ENCODE measurements around the gene GALNTL6. TPM values are rescaled to one million over a fixed set of nuclear protein-coding genes. Genes with fewer than 3 reads are reported as not detected.

The GALNTL6 gene
- total RNA-seq, 2 experiments from 2014 or later, result not detected

DNA sequence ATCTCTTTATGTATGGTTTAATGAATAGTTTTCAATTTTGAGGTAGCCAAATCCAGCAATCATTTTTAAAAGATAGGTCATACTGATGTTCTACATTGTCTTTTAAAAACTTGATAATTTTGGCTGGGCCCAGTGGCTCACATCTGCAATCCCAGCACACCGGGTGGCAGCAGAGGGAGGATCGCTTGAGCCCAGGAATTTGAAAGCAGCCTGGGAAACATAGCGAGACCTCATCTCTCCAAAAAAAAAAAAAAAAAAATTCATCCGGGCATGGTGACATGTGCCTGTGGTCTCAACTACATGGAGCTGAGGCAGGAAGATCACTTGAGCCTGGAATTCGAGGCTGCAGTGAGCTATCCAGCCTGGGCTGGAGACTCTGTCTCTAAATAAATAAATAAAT is 419.8 kb downstream of the GALNTL6 start:
- no peak overlapping the region for H3K27ac Mint-ChIP-seq
- peaks cover 2% of the 10 kb centered on the region for H3K9me3 Mint-ChIP-seq
- H3K4me3 Mint-ChIP-seq, result no peak overlapping the region
- H3K4me1 Mint-ChIP-seq, result no peaks in the 10 kb centered on the region
- no peaks in the 10 kb centered on the region for H3K36me3 Mint-ChIP-seq
- H3K27me3 Mint-ChIP-seq, result no peaks in the 10 kb centered on the region
- no peak for DNase-seq

DNA sequence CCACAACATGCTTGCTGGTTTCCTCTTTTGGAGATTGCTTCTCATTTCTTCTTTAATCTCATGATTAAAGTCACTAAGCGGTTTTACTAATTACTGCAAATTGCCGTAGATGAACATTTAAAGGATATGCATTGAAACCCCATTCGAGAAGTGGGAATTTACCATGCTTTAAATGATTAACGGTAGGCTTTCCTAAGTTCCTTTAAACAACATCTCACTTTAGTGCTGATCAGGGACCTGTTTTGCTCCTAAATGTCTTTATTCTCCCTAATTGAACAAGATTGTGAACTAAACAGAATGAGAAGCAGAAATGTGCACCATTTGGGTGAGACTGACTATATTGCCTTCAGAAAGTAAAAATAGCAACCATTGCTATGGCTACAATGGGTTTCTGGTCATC is 430.3 kb downstream of the GALNTL6 start:
- Mint-ChIP-seq H3K36me3 (no peaks in the 10 kb centered on the region), H3K27me3 (no peaks in the 10 kb centered on the region), H3K4me3 (no peak overlapping the region), H3K4me1 (no peaks in the 10 kb centered on the region), H3K27ac (no peak overlapping the region), H3K9me3 (no peaks in the 10 kb centered on the region)
- no peak for DNase-seq

DNA sequence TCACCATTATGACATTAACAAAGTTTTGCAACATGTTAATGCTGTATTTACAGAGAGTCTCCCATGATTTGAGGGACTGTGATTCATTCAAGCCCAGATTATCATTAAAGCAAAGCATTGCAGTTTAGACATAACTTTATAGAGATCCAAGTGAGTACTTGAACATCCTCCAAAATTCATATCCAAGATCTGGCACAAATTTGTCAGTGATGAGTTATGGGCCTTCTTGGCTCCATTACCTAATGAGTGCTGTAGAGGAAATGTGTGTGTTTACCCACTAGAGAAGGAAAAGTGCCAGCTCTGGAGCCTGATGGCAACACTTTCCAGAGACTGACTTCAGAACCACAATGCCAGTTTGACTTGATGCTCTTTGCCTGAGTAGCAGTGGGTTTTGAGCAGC is 432.3 kb downstream of the GALNTL6 start:
- Mint-ChIP-seq H3K36me3 (no peaks in the 10 kb centered on the region), H3K4me1 (no peaks in the 10 kb centered on the region), H3K27me3 (no peaks in the 10 kb centered on the region), H3K27ac (no peak overlapping the region), H3K9me3 (no peaks in the 10 kb centered on the region), H3K4me3 (no peak overlapping the region)
- DNase-seq, result no peak

GRCh38 chr4:172253409-172253808 is 440.2 kb downstream of the GALNTL6 start:
- DNase-seq, result no peak
- Mint-ChIP-seq H3K27me3 (no peaks in the 10 kb centered on the region), H3K27ac (no peak overlapping the region), H3K36me3 (no peaks in the 10 kb centered on the region), H3K9me3 (peaks cover 4% of the 10 kb centered on the region), H3K4me3 (no peak overlapping the region), H3K4me1 (no peaks in the 10 kb centered on the region)

DNA sequence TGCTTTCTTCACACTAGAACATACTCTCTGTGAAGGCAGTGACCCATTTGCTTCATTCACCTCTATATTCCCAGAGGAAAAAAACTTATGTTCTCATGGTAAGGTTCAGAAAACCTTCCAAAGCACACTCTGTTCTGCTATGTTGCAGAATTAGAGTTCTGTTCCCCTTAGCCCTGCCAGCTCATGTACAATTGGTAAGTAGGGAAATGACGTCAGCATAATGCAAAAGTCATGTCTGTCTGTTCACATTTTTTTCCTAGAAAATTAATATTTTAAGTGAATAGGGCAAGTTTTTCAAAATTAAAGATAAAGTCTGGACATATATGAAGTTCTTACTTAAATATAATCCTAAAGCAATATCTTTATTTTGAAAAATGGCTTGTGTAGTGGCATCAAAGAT is 443.6 kb downstream of the GALNTL6 start:
- no peak for DNase-seq
- Mint-ChIP-seq H3K27me3 (no peaks in the 10 kb centered on the region), H3K4me1 (no peaks in the 10 kb centered on the region), H3K27ac (no peak overlapping the region), H3K9me3 (peaks cover 6% of the 10 kb centered on the region), H3K36me3 (no peaks in the 10 kb centered on the region), H3K4me3 (no peak overlapping the region)

GRCh38 chr4:172270397-172270796 is 457.2 kb downstream of the GALNTL6 start:
- no peaks in the 10 kb centered on the region for H3K4me1 Mint-ChIP-seq
- H3K27me3 Mint-ChIP-seq, result no peaks in the 10 kb centered on the region
- no peak overlapping the region for H3K27ac Mint-ChIP-seq
- no peaks in the 10 kb centered on the region for H3K36me3 Mint-ChIP-seq
- DNase-seq, result no peak
- no peak overlapping the region for H3K4me3 Mint-ChIP-seq
- peaks cover 4% of the 10 kb centered on the region for H3K9me3 Mint-ChIP-seq

- no peak for DNase-seq
- Mint-ChIP-seq H3K27me3 (no peaks in the 10 kb centered on the region), H3K4me1 (no peaks in the 10 kb centered on the region), H3K36me3 (no peaks in the 10 kb centered on the region), H3K9me3 (no peaks in the 10 kb centered on the region), H3K27ac (no peak overlapping the region), H3K4me3 (no peak overlapping the region)
Observed at GRCh38 chr4:172287117-172287516, 473.9 kb downstream of the GALNTL6 start.

GRCh38 chr4:172305698-172306097 is 492.5 kb downstream of the GALNTL6 start:
- Mint-ChIP-seq H3K27me3 (no peaks in the 10 kb centered on the region), H3K4me3 (no peak overlapping the region), H3K9me3 (peaks cover 4% of the 10 kb centered on the region), H3K4me1 (no peaks in the 10 kb centered on the region), H3K36me3 (no peaks in the 10 kb centered on the region), H3K27ac (no peak overlapping the region)
- DNase-seq, result no peak

DNA sequence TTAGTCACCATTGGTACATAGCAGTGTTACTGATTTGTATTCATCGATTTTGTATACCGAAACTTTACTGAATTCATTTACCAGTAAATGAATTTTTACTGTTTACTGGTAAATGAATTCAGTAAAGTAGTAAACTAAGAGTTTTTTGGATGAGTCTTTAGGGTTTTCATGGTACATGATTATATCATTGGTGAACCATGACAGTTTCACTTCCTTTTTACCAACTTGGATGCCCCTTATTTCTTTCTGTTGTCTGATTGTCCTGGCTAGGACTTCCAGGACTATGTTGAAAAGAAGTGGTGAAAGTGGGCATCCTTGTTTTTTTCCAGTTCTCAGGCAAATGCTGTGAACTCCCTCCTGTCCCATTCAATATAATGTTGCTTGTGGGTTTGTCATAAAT is 494.9 kb downstream of the GALNTL6 start:
- H3K4me1 Mint-ChIP-seq, result no peaks in the 10 kb centered on the region
- no peak for DNase-seq
- H3K4me3 Mint-ChIP-seq, result no peak overlapping the region
- H3K27ac Mint-ChIP-seq, result no peak overlapping the region
- H3K9me3 Mint-ChIP-seq, result peaks cover 3% of the 10 kb centered on the region
- H3K36me3 Mint-ChIP-seq, result no peaks in the 10 kb centered on the region
- H3K27me3 Mint-ChIP-seq, result no peaks in the 10 kb centered on the region

DNA sequence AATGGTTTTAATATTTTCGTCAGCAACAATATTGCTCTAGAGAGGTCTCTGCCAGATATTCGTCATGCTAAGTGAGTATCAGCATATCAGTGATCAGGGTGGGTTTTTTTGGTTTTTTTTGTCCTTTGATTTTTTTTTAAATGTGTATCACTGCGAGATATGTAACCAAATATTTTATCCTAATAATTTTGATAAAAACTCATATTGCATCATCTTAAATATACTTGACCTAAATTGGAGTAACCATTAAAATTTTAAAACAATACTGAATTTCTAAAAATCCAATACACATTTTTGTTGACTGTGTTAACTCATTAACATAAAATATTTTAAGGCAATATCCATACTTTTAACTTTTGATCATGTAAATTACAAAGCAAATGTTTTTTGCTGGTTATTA is 498.5 kb downstream of the GALNTL6 start:
- no peaks in the 10 kb centered on the region for H3K27me3 Mint-ChIP-seq

GRCh38 chr4:172323288-172323687 is 510.1 kb downstream of the GALNTL6 start:
- no peak overlapping the region for H3K27ac Mint-ChIP-seq
- no peaks in the 10 kb centered on the region for H3K4me1 Mint-ChIP-seq
- no peak for DNase-seq
- H3K36me3 Mint-ChIP-seq, result no peaks in the 10 kb centered on the region
- H3K9me3 Mint-ChIP-seq, result peaks cover 2% of the 10 kb centered on the region
- H3K4me3 Mint-ChIP-seq, result no peak overlapping the region
- no peaks in the 10 kb centered on the region for H3K27me3 Mint-ChIP-seq

More for the DNA sequence above, 498.5 kb downstream of the GALNTL6 start:
- H3K9me3 Mint-ChIP-seq, result peaks cover 3% of the 10 kb centered on the region
- no peaks in the 10 kb centered on the region for H3K4me1 Mint-ChIP-seq
- DNase-seq, result no peak
- H3K36me3 Mint-ChIP-seq, result no peaks in the 10 kb centered on the region
- no peak overlapping the region for H3K4me3 Mint-ChIP-seq
- H3K27ac Mint-ChIP-seq, result no peak overlapping the region

DNA sequence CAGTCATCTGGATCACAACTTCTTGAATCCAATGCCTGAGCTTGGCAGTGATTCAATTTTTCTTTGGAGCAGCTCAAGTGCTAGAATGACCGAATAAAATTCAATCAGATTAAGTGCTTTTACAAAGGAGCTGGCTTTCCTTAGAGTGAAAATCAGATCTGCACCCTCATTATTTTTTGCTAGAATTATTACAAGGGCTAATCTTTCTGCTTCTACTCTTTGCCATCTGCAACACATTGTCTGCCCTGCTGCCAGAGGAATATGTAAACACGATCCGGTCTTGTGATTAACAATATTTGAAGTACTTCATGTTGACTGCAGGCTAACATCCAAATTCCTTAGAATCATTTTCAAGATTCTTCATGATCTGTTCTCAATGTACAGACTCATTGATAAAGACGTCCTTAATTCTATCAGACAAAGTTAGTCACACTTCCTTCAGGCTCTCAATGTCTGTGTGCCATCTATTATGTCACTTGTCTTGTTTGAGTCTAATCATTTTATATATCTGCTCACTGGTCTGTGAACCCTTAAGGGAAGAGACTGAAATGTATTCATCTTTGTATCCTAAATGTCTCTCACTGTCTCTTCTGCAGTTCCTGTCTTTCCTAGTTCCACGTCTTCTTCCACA is 531.2 kb downstream of the GALNTL6 start:
- Mint-ChIP-seq H3K36me3 (no peaks in the 10 kb centered on the region), H3K27me3 (no peaks in the 10 kb centered on the region), H3K4me3 (no peak overlapping the region), H3K4me1 (no peaks in the 10 kb centered on the region), H3K27ac (no peak overlapping the region), H3K9me3 (peaks cover 3% of the 10 kb centered on the region)
- no peak for DNase-seq

GRCh38 chr4:172348426-172348825 is 535.2 kb downstream of the GALNTL6 start:
- Mint-ChIP-seq H3K27me3 (no peaks in the 10 kb centered on the region), H3K27ac (no peak overlapping the region), H3K4me1 (no peaks in the 10 kb centered on the region), H3K36me3 (no peaks in the 10 kb centered on the region), H3K4me3 (no peak overlapping the region), H3K9me3 (no peaks in the 10 kb centered on the region)
- DNase-seq, result no peak

GRCh38 chr4:172352356-172352755 is 539.2 kb downstream of the GALNTL6 start:
- H3K4me3 Mint-ChIP-seq, result no peak overlapping the region
- H3K9me3 Mint-ChIP-seq, result no peaks in the 10 kb centered on the region
- DNase-seq, result no peak
- H3K4me1 Mint-ChIP-seq, result no peaks in the 10 kb centered on the region
- H3K27me3 Mint-ChIP-seq, result no peaks in the 10 kb centered on the region
- no peak overlapping the region for H3K27ac Mint-ChIP-seq
- H3K36me3 Mint-ChIP-seq, result no peaks in the 10 kb centered on the region

DNA sequence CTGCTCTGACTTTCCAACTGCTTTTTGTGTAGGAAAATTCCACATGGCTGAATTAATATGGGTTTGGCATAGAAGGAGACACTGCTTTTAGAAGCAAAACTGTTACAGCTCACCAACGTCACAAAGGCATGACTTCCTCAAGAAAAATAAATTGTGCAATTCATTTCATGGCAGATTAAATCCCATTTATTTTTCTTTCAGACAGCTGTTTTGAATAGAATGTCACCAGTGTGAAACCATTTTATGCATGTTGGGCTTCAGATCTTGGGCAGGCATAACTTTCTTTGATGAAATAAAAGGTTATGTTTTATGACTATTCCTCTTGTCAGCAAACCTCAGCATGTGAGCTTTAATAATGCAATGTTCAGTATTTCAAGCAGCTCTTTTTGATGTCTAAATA is 542.8 kb downstream of the GALNTL6 start:
- no peaks in the 10 kb centered on the region for H3K27me3 Mint-ChIP-seq
- no peaks in the 10 kb centered on the region for H3K9me3 Mint-ChIP-seq
- H3K36me3 Mint-ChIP-seq, result no peaks in the 10 kb centered on the region
- no peak overlapping the region for H3K27ac Mint-ChIP-seq
- no peak overlapping the region for H3K4me3 Mint-ChIP-seq
- H3K4me1 Mint-ChIP-seq, result no peaks in the 10 kb centered on the region
- DNase-seq, result no peak

DNA sequence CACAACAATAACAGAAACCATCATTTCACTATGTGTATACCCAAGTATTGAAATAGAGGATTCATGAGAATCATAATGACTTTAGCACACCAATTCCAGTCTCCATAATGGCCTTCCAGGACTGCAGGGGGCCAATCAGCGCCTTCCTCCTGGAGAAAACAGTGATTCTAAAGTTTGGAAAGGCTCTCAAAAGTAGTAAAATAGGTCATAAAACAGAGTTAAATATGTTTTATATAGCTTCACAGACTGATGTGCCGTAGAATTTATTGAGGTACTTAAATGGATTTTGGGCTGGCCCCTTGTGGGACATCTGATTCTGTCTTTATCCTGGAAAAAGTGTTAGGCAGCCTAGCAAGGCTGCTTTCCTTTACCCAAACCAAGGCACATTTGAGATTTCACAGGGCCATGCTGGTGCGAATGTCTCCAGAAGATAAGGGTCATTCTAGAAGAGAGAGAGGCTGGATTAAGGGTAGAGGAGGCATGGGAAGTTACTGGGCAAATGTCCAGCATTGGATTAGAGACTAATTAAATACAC is 543.9 kb downstream of the GALNTL6 start:
- Mint-ChIP-seq H3K4me1 (no peaks in the 10 kb centered on the region), H3K27ac (no peak overlapping the region), H3K4me3 (no peak overlapping the region), H3K36me3 (no peaks in the 10 kb centered on the region), H3K27me3 (no peaks in the 10 kb centered on the region), H3K9me3 (no peaks in the 10 kb centered on the region)
- no peak for DNase-seq
